Measurements from ENCODE around the gene INPP5A.

GRCh38 chr10:132632851-132633684, 95.5 kb downstream of the INPP5A start:
- TF ChIP-seq CTCF (IDR thresholded peaks at IDR 0.05) (no peak), EP300 (IDR thresholded peaks at IDR 0.05) (no peak), POLR2AphosphoS5 (IDR thresholded peaks at IDR 0.05) (no peak)

Measured in upper lobe of left lung (tissue), 4 donors.